ENCODE data around the gene RAB11B. TPM values are rescaled to one million over a fixed set of nuclear protein-coding genes. Genes with fewer than 3 reads are reported as not detected.

The RAB11B gene
- total RNA-seq, 1 experiment from 2014 or later, result 135 TPM

- Histone ChIP-seq H3K36me3 (ENCODE audit: control insufficient read depth, insufficient read depth, low read length) (no peaks in the 10 kb centered on the region), H3K27ac (ENCODE audit: low read length) (no peak overlapping the region), H3K27me3 (ENCODE audit: control insufficient read depth, insufficient read depth, low read length) (no peaks in the 10 kb centered on the region), H3K4me1 (ENCODE audit: control insufficient read depth, insufficient read depth, low read length) (peaks cover under 1% of the 10 kb centered on the region; the same call in 1 of the 2 replicates), H3K4me3 (ENCODE audit: low read depth in 2 of 2, low read length in 2 of 2) (no peak overlapping the region), H3K9me3 (ENCODE audit: control insufficient read depth, insufficient read depth, low read depth, low read length) (no peaks in the 10 kb centered on the region)
- POLR2A ChIA-PET, result no interaction called here
- BruUV-seq (replicated peaks), result no TSS peak
- in situ Hi-C loops (cut with HindIII; ENCODE audit: low pct_unique_long_range_greater_than_20kb, low sequenced_read_pairs) (no loop called here), intact Hi-C loops (cut with micrococcal nuclease; ENCODE audit: unreplicated experiment) (no loop called here)
- no peak for ATAC-seq
- TF ChIP-seq POLR2AphosphoS5 (IDR thresholded peaks at IDR 0.05; ENCODE audit: low read depth, low read length) (no peak), TCF7L2 (IDR thresholded peaks at IDR 0.05; ENCODE audit: low read depth, low read length) (no peak), REST (IDR thresholded peaks at IDR 0.05; ENCODE audit: insufficient read depth in 1 of 2, low read depth in 2 of 2, low read length in 1 of 2) (no peak), SIN3A (IDR thresholded peaks at IDR 0.05; ENCODE audit: borderline replicate concordance, insufficient read depth, low read depth, low read length) (no peak), CTCF (IDR thresholded peaks at IDR 0.05) (no peak)
- DNase-seq (ENCODE audit: low read depth, low spot score), result no peak
- CTCF ChIA-PET, result no interaction called here
These were observed 38.9 kb downstream of the RAB11B start for GRCh38 chr19:8429044-8429443.

GRCh38 chr19:8429826-8430225 lies 39.7 kb downstream of the RAB11B start:
- ChIA-PET CTCF (no interaction called here), POLR2A (interaction anchor here (0.6 kb wide), 1 partner anchor 138 kb away, joined by 3 read pairs; no protein-coding TSS in a partner anchor)
- ATAC-seq, result no peak

More at GRCh38 chr19:8429826-8430225, 39.7 kb downstream of the RAB11B start:
- Histone ChIP-seq H3K27ac (ENCODE audit: low read length) (no peak overlapping the region), H3K27me3 (ENCODE audit: control insufficient read depth, insufficient read depth, low read length) (no peaks in the 10 kb centered on the region), H3K9me3 (ENCODE audit: control insufficient read depth, insufficient read depth, low read depth, low read length) (no peaks in the 10 kb centered on the region), H3K4me1 (ENCODE audit: control insufficient read depth, insufficient read depth, low read length) (no peaks in the 10 kb centered on the region), H3K36me3 (ENCODE audit: control insufficient read depth, insufficient read depth, low read length) (no peaks in the 10 kb centered on the region), H3K4me3 (ENCODE audit: low read depth in 2 of 2, low read length in 2 of 2) (no peak overlapping the region)
- no peak for DNase-seq (ENCODE audit: low read depth, low spot score)
- BruUV-seq (replicated peaks), result no TSS peak
- intact Hi-C loops (cut with micrococcal nuclease; ENCODE audit: unreplicated experiment) (no loop called here), in situ Hi-C loops (cut with HindIII; ENCODE audit: low pct_unique_long_range_greater_than_20kb, low sequenced_read_pairs) (no loop called here)
- no peak for TF ChIP-seq REST (IDR thresholded peaks at IDR 0.05; ENCODE audit: insufficient read depth in 1 of 2, low read depth in 2 of 2, low read length in 1 of 2)
- TF ChIP-seq SIN3A (IDR thresholded peaks at IDR 0.05; ENCODE audit: borderline replicate concordance, insufficient read depth, low read depth, low read length), result no peak
- no peak for TF ChIP-seq POLR2AphosphoS5 (IDR thresholded peaks at IDR 0.05; ENCODE audit: low read depth, low read length)
- no peak for TF ChIP-seq CTCF (IDR thresholded peaks at IDR 0.05)
- TF ChIP-seq TCF7L2 (IDR thresholded peaks at IDR 0.05; ENCODE audit: low read depth, low read length), result no peak
